OCI-LY1 (cell line): ENCODE measurements around the gene GRID2.

Experiments
- H2AFZ ChIP-seq: fragments of 200-600 bp; sonication (generic), shearing (Covaris generic); 2 replicates; pipeline ENCODE4 v1.6.0; 2014; ENCODE audit warnings: antibody characterized with exemption, mild to moderate bottlenecking, low read length
- H3F3A ChIP-seq: fragments of 200-600 bp; sonication (generic), shearing (Covaris generic); 2 replicates; pipeline ENCODE4 v1.6.0; 2014; ENCODE audit warnings: mild to moderate bottlenecking, antibody characterized with exemption, low read length, moderate library complexity; ENCODE audit not compliant: insufficient read depth
- H3K27ac ChIP-seq: fragments of 200-600 bp; sonication (generic); 2 replicates; pipeline ENCODE4 v1.5.1; 2014; ENCODE audit warnings: low read length, mixed run types, mild to moderate bottlenecking, low read depth; ENCODE audit not compliant: poor library complexity, severe bottlenecking
- H3K27me3 ChIP-seq: fragments of 200-600 bp; sonication (generic); 2 replicates; pipeline ENCODE4 v1.6.0; 2014; ENCODE audit warnings: antibody characterized with exemption, mild to moderate bottlenecking, low read length, moderate library complexity; ENCODE audit not compliant: insufficient read depth
- H3K36me3 ChIP-seq: fragments of 200-600 bp; sonication (generic); 2 replicates; pipeline ENCODE4 v1.6.1; 2014; ENCODE audit warnings: mild to moderate bottlenecking, antibody characterized with exemption, low read length, moderate library complexity, mixed read lengths; ENCODE audit not compliant: insufficient read depth
- H3K4me1 ChIP-seq: fragments of 200-600 bp; sonication (generic); 2 replicates; pipeline ENCODE4 v1.5.1; 2014; ENCODE audit warnings: mild to moderate bottlenecking, low read length, moderate library complexity; ENCODE audit not compliant: insufficient read depth, severe bottlenecking
- H3K4me2 ChIP-seq: fragments of 200-600 bp; sonication (generic), shearing (Covaris generic); 2 replicates; pipeline ENCODE4 v1.6.1; 2014; ENCODE audit warnings: low read length
- H3K4me3 ChIP-seq: fragments of 200-600 bp; sonication (generic); 2 replicates; pipeline ENCODE4 v1.5.1; 2014; ENCODE audit warnings: low read length, low read depth, mild to moderate bottlenecking, mixed read lengths; ENCODE audit not compliant: poor library complexity, severe bottlenecking
- H3K79me2 ChIP-seq: fragments of 200-600 bp; shearing (Covaris generic); 2 replicates; pipeline ENCODE4 v1.6.1; 2016; ENCODE audit warnings: mixed run types, low read length, mixed read lengths; ENCODE audit not compliant: insufficient read depth
- H3K9ac ChIP-seq: fragments of 200-600 bp; sonication (generic), shearing (Covaris generic); 2 replicates; pipeline ENCODE4 v1.6.1; 2014; ENCODE audit warnings: mild to moderate bottlenecking, low read length, mixed read lengths
- H3K9me2 ChIP-seq: fragments of 200-600 bp; sonication (generic), shearing (Covaris generic); 2 replicates; pipeline ENCODE4 v1.6.1; 2014; ENCODE audit warnings: low read depth, mild to moderate bottlenecking, low read length, mixed read lengths
- H3K9me3 ChIP-seq: fragments of 200-600 bp; shearing (Covaris generic); 2 replicates; pipeline ENCODE4 v1.6.1; 2014; ENCODE audit warnings: low read length, mixed read lengths
- H4K20me1 ChIP-seq: fragments of 200-600 bp; sonication (generic), shearing (Covaris generic); 2 replicates; pipeline ENCODE4 v1.6.0; 2016; ENCODE audit warnings: mild to moderate bottlenecking, low read length; ENCODE audit not compliant: insufficient read depth
- CTCF ChIP-seq: fragments of 200-600 bp; sonication (generic), shearing (Covaris generic); IDR thresholded peaks from 2 replicates; pipeline ENCODE4 v1.5.1; 2017; ENCODE audit warnings: mild to moderate bottlenecking, antibody characterized with exemption, low read length, moderate library complexity, mixed read lengths
- EZH2 ChIP-seq: fragments of 200-600 bp; sonication (generic), shearing (Covaris generic); IDR thresholded peaks from 2 replicates; pipeline ENCODE4 v1.8.0; 2017; ENCODE audit warnings: borderline replicate concordance, mixed run types, mild to moderate bottlenecking, antibody characterized with exemption, low read length, moderate library complexity, mixed read lengths

GRID2 gene

GRCh38 chr4:93446038-93446437 is 1142.3 kb downstream of the GRID2 start:
- Histone ChIP-seq H3F3A (no peaks in the 10 kb centered on the region), H3K4me1 (no peaks in the 10 kb centered on the region), H3K4me3 (no peak overlapping the region), H3K27me3 (no peaks in the 10 kb centered on the region), H3K9ac (no peak overlapping the region), H3K79me2 (no peaks in the 10 kb centered on the region), H3K27ac (no peak overlapping the region), H3K9me3 (no peaks in the 10 kb centered on the region), H2AFZ (no peak overlapping the region), H3K36me3 (no peaks in the 10 kb centered on the region), H3K4me2 (no peak overlapping the region), H3K9me2 (no peaks in the 10 kb centered on the region), H4K20me1 (no peaks in the 10 kb centered on the region)
- TF ChIP-seq CTCF (no peak), EZH2 (no peak)

- no peaks in the 10 kb centered on the region for H4K20me1 ChIP-seq
- H3K4me3 ChIP-seq, result no peak overlapping the region
- H3K9me2 ChIP-seq, result no peaks in the 10 kb centered on the region
- H3K79me2 ChIP-seq, result no peaks in the 10 kb centered on the region
- H3K4me2 ChIP-seq, result no peak overlapping the region
- H3K9ac ChIP-seq, result no peak overlapping the region
- H3K4me1 ChIP-seq, result no peaks in the 10 kb centered on the region
- no peaks in the 10 kb centered on the region for H3K27me3 ChIP-seq
- no peak overlapping the region for H2AFZ ChIP-seq
- no peaks in the 10 kb centered on the region for H3F3A ChIP-seq
- H3K27ac ChIP-seq, result no peak overlapping the region
- H3K36me3 ChIP-seq, result no peaks in the 10 kb centered on the region
- H3K9me3 ChIP-seq, result no peaks in the 10 kb centered on the region
- no peak for TF ChIP-seq EZH2
- TF ChIP-seq CTCF, result no peak
Observed at GRCh38 chr4:93448691-93449293, 1145.0 kb downstream of the GRID2 start.

- Histone ChIP-seq H3K79me2 (no peaks in the 10 kb centered on the region), H3K9me3 (no peaks in the 10 kb centered on the region), H3K4me3 (no peak overlapping the region), H2AFZ (no peak overlapping the region), H3K9me2 (no peaks in the 10 kb centered on the region), H3F3A (no peaks in the 10 kb centered on the region), H3K36me3 (no peaks in the 10 kb centered on the region), H3K4me2 (no peak overlapping the region), H3K9ac (no peak overlapping the region), H3K27ac (no peak overlapping the region), H4K20me1 (no peaks in the 10 kb centered on the region), H3K4me1 (no peaks in the 10 kb centered on the region), H3K27me3 (no peaks in the 10 kb centered on the region)
- TF ChIP-seq EZH2 (no peak), CTCF (no peak)
Observed at GRCh38 chr4:93451954-93452353, 1148.2 kb downstream of the GRID2 start.
